A673 (cell line): Measurements from ENCODE around the gene SH2D2A.

Experiments
- CTCF ChIP-seq: fragments of 300-800, 200-600 bp; sonication (generic); conservative IDR thresholded peaks from 2 replicates; pipeline ENCODE4 v1.5.1; 2017; ENCODE audit warnings: low read depth, mild to moderate bottlenecking, antibody characterized with exemption, low read length, moderate library complexity, mixed read lengths
- EZH2 ChIP-seq: fragments of 200-600 bp; sonication (generic); IDR thresholded peaks from 2 replicates; pipeline ENCODE4 v1.6.1; 2017; ENCODE audit warnings: borderline replicate concordance, low read depth, mild to moderate bottlenecking, mixed read lengths, antibody characterized with exemption, low read length; ENCODE audit not compliant: poor library complexity, severe bottlenecking

GRCh38 chr1:156805766-156806511 is 10.7 kb downstream of the SH2D2A start:
- no peak for TF ChIP-seq CTCF
- TF ChIP-seq EZH2: no peak
